Measurements from ENCODE around the gene DMRT1. TPM values are rescaled to one million over a fixed set of nuclear protein-coding genes. Genes with fewer than 3 reads are reported as not detected.
A peak's percentile ranks its signal among the peaks of the same experiment; 100 is the strongest.
"Not testable (repeated sequence)": the region's sequence is repeated elsewhere in the genome, so short reads cannot be mapped to it uniquely, and the experiment has no call there.

The DMRT1 gene
- total RNA-seq, 1 experiment from 2014 or later = not detected

DNA sequence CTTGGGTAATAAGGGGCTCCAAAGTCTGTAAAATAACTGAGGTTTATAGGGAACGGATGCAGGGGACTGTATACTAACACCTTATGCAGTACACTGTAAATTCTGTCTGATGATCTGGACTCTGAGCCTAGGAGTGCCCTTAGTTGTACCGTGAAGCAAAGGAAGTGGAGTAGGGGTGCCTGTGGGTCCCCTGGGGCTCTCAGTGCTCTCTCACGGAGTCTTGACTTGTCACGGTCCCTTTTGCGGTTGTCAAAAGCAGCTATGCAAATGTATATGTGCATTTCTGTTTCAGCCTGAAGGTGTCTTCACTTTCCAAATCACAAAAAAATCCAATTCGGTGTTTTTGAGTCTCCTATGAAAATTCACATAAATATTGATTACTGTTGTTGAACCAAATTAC is 17.8 kb downstream of the DMRT1 start:
- DNase-seq (ENCODE audit: low read depth) = no peak

DNA sequence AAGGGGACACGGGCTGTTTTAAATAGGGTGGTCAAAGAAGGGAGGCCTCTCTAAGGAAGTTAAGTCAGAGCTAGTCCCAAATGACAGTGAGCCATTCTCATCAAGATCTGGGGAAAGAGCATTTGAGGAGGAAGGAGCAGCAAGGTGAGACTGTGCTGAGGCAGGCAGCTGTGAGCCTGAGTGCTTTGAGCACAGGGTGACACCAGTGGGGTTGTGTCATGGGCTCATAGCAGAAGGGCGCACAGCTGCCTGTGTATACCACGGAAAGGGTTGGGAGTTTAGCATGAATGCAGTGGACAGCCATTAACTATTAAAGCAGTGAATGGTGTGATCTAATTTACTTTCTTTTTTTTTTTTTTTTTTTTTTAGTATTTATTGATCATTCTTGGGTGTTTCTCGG is 19.2 kb downstream of the DMRT1 start:
- DNase-seq (ENCODE audit: low read depth) = no peak

DNA sequence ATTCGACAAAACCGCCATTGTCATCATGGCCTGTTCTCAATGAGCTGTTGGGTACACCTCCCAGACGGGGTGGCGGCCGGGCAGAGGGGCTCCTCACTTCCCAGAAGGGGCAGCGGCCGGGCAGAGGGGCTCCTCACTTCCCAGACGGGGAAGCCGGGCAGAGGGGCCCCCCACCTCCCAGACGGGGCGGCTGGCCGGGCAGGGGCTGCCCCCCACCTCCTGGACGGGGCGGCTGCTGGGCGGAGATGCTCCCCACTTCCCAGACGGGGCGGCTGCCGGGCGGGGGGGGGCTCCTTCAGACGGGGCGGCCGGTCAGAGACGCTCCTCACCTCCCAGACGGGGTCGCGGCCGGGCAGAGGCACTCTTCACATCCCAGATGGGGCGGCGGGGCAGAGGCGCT is 20.0 kb downstream of the DMRT1 start:
- DNase-seq (ENCODE audit: low read depth) = not testable (repeated sequence)

- DNase-seq (ENCODE audit: low read depth) = no peak
Observed at GRCh38 chr9:875119-875962, 33.8 kb downstream of the DMRT1 start.

- no peak for DNase-seq (ENCODE audit: low read depth)
Observed at GRCh38 chr9:876425-876824, 34.9 kb downstream of the DMRT1 start.

DNA sequence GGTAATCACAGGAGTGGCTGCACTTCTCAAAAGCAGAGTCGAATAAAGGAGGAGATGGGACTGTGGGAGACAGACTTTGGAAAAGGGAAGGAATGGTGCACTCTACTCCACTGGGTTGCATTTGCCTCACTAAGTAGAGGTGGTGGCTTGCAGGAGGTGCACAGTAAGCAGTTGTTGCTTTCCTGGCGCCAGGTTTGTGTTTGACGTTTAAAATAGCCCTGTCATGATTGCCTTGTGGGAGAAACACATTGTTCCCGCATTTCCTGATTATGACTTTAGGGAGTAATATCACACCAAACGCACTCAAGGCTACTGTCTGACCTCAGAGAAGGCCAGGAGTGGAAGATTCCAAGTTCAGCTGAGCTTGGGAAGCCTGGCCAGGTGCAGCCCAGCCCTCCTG is 36.7 kb downstream of the DMRT1 start:
- DNase-seq (ENCODE audit: low read depth) = no peak

DNA sequence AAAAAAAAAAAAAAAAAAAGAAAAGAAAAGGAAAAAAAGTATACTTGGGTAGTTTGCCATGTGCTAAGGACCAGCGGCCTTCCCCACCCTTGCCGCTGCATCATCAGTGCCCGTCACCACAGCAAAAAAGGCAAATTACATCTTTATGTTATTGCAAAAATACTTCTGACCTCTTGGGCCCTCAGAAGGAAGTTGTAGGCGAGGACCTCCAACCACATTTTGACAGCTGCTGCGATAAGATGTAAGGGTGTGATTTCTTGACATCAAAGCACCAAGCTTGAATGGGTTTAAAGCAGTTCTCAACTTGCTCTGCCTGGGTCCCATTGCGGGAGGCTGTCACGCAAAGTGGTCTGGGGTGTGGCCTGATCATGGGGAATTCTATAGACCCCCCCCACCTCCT is 39.2 kb downstream of the DMRT1 start:
- no peak for DNase-seq (ENCODE audit: low read depth)

GRCh38 chr9:882416-882924 is 41.0 kb downstream of the DMRT1 start:
- no peak for DNase-seq (ENCODE audit: low read depth)

DNA sequence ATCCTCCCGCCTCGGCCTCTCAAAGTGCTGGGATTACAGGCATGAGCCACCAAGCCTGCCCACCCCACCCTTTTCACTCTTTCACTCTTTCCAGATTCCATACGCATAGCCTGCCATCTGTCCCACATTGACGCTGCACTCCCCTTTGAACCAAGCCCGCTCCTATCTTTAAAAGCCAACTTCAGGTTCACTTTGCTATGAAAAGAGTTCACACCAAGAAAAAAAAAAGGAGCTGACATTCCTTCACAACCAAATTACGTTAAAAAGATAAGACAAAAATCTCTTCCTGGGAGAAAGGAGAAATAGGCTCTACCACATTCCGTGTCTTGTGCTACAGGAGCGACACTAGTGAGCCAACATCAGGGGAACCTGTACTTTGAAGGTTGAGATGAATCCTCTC is 41.5 kb downstream of the DMRT1 start:
- DNase-seq (ENCODE audit: low read depth) = no peak

DNA sequence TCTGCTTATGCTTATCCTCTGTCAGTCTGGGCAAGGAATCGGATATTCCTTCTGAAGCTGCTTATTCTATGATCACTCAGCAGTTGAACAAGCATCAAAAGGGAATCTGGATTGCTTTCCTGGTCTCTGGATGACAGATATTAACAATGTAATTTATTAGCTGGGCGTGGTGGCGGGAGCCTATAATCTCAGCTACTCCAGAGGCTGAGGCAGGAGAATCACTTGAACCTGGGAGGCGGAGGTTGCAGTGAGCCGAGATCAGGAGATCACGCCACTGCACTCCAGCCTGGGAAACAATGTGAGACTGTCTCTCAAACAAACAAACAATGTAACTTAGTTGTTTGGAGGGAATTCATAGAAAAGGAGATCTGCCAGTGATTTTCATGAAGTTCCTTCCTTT is 45.4 kb downstream of the DMRT1 start:
- DNase-seq (ENCODE audit: low read depth) = no peak

- no peak for DNase-seq (ENCODE audit: low read depth)
Observed at GRCh38 chr9:892123-892522, 50.6 kb downstream of the DMRT1 start.

DNA sequence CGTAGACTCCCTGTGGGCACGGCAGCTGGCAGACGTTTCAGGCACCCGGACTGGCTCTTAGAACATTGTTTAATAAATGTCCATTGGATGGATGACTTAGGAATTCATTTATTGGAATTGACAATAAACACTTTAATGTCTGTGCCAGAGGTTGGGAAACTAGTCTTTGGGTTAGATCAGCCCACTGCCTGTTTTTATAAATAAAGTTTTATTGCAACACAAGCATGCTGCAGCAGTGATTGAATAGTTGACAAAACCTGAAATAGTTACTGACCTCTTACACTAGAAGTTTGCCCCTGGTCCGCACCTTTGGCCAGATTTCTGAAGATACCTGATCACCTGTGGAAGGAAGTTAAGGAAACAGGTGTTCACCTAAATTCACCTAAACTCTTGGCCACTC is 51.6 kb downstream of the DMRT1 start:
- DNase-seq (ENCODE audit: low read depth) = no peak

DNA sequence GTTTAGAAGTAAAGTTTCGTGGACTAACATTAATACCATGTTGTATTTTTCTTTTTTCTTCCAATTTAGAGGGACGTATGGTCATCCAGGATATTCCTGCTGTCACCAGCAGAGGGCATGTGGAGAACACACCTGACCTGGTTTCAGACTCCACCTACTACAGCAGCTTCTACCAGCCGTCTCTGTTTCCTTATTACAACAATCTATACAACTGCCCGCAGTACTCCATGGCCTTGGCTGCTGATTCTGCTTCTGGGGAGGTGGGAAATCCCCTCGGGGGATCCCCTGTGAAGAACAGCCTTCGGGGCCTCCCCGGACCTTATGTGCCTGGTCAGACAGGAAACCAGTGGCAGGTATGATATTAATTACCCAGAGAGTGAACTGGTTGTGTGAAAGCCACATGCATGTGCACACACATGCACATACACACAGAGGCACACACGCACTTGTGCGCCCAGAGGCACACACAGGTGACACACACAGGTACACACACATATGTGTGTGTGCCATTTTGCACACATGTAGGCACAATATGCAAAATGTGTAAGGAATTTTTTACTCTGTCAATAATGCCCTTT is 52.4 kb downstream of the DMRT1 start:
- DNase-seq (ENCODE audit: low read depth) = peak; percentile 43

- no peak for DNase-seq (ENCODE audit: low read depth)
Observed at GRCh38 chr9:899440-900184, 58.1 kb downstream of the DMRT1 start.

- no peak for DNase-seq (ENCODE audit: low read depth)
Observed at GRCh38 chr9:903886-904285, 62.4 kb downstream of the DMRT1 start.

DNA sequence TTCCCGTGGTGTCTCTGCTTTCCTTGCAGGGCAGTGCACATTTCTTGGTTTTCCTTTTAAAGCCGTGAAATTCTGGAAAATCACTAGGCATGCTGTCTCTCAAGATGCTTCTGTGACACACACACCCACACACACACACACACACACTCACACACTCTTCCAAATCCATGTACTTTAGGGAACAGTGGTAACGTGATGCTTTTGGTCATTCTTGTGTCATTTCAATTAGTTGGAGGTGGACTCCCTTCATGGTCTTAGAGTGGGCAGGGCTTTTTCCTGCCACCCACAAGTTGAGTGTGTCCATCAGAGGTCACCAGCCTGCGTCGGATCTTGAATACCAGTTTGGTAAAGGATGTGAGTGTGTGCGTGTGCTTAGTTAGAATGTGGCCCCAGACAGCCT is 64.4 kb downstream of the DMRT1 start:
- no peak for DNase-seq (ENCODE audit: low read depth)

- DNase-seq (ENCODE audit: low read depth) = no peak
Observed at GRCh38 chr9:908536-909205, 67.2 kb downstream of the DMRT1 start.

DNA sequence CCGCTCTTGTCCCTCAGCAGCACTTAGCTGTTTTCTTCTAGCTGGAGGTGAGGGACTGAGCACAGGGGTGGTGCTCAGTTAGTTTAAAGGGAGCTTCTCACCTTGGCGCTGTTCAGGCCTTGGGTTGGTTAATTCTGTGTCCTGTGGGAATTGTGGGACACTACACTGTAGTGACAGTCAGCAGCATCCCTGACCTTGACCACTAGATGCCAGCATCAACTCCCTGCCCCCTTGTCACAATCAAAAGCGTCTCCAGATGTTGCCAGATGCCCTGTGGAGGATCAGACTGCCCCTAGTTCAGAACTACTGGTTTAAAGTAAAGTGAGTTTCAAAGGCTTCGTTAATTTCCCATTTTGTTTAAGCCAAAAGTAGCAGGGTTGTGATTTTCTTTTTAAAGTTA is 69.5 kb downstream of the DMRT1 start:
- DNase-seq (ENCODE audit: low read depth) = no peak

DNA sequence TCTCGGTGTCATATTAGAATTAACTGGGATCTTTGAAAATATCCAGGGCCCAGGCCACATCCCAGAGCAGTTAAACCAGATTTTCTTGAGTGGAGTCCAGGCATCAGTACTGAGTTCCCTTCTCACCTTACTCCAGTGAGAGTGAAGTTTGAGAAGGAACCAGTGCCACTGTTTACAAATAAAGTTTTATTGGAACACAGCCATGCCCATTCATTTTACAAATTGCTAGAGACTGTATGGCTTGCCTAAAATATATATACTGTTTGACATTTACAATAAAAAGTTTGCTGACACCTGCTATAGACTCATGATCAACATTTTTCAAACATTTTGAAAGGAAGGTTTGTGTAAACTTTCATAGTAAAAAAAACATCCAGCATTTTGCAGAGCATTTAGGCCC is 71.3 kb downstream of the DMRT1 start:
- DNase-seq (ENCODE audit: low read depth) = no peak

DNA sequence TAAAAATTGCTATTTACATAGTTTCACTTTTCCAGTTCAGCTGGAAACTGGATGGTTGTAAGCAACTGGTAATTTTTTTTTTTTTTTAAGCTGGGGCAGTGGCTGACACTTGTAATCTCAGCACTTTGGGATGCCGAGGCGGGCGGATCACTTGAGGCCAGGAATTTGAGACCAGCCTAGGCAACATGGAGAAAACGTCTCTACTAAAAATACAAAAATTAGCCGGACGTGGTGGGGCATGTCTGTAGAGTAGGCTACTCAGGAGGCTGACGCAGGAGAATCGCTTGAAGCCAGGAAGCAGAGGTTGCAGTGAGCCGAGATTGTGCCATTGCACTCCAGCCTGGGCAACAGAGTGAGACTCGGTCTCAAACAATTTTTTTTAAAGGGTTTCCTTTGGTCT is 72.0 kb downstream of the DMRT1 start:
- not testable (repeated sequence) for DNase-seq (ENCODE audit: low read depth)

DNA sequence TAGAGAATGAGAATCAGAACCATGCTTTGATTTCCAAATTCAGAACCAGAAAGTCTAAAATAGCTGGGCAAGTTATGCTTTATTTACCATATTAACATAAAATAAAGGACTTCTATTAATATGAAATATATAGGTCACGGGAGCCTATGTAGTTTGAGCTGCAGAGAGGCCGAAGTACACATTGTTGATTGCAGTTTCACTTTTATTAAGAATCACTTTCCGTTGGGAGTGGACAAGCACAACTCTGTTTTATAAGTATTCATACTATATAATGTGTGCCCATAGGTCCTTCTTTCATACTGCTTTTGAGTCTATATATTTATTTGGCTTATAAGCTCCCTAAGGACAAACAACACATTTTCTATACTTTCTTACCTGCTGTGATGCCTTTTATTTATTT is 76.2 kb downstream of the DMRT1 start:
- no peak for DNase-seq (ENCODE audit: low read depth)

DNA sequence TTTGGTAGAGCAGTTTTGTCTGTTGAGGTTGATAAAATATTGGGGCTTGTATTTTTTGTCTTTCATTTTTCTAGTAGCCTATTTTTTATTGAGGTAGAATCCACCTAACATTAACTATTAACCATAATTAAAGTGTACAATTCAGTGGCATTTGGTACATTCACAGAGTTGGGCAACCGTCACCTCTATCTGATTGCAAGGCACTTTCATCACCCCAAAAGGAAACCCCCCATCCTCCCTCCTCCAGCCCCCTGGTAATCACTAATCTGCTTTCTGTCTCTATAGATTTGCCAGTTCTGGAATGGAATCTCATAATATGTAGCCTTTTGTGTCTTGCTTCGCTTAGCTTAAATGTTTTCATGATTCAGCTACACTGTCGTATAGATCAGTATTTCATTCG is 79.4 kb downstream of the DMRT1 start:
- DNase-seq (ENCODE audit: low read depth) = no peak

Measured in HT1080 (cell line).